HEK293T (cell line): ENCODE measurements around the gene HCFC1R1.
A peak's percentile ranks its signal among the peaks of the same experiment; 100 is the strongest.
"Not testable (repeated sequence)": the region's sequence is repeated elsewhere in the genome, so short reads cannot be mapped to it uniquely, and the experiment has no call there.

Source experiments
- CTCF ChIA-PET: fragments of 350-600 bp; formaldehyde crosslinking; extraction: SDS; loops from one replicate; lab custom pipeline; 2021; ENCODE audit warnings: antibody characterized with exemption, inconsistent platforms; lab: Yijun Ruan, JAX
- POLR2A ChIA-PET: fragments of 350-600 bp; formaldehyde crosslinking; extraction: SDS; loops from one replicate; lab custom pipeline; 2020; ENCODE audit warnings: antibody characterized with exemption, inconsistent platforms; lab: Yijun Ruan, JAX
- DNase-seq: peaks from one replicate; pipeline ENCODE4 v3.0.0; 2012; ENCODE audit warnings: mixed read lengths; ENCODE audit errors: extremely low spot score
- ARNT ChIP-seq: fragments of 450-650 bp; IDR thresholded peaks from 2 replicates; pipeline ENCODE4 v1.6.1; 2017; ENCODE audit warnings: mild to moderate bottlenecking
- BHLHE40 ChIP-seq: fragments of 450-650 bp; IDR thresholded peaks from 2 replicates; pipeline ENCODE4 v1.6.1; 2016; ENCODE audit warnings: mild to moderate bottlenecking, moderate library complexity, borderline replicate concordance
- CTBP1 ChIP-seq: fragments of 450-650 bp; IDR thresholded peaks from 2 replicates; pipeline ENCODE4 v1.6.1; 2016; ENCODE audit warnings: borderline replicate concordance
- ELF4 ChIP-seq: fragments of 450-650 bp; IDR thresholded peaks from 2 replicates; pipeline ENCODE4 v1.6.1; 2017; ENCODE audit warnings: antibody characterized with exemption
- FOXA1 ChIP-seq: fragments of 450-650 bp; IDR thresholded peaks from 2 replicates; pipeline ENCODE4 v1.6.1; 2016; ENCODE audit warnings: mild to moderate bottlenecking
- FOXK2 ChIP-seq: fragments of 450-650 bp; IDR thresholded peaks from 2 replicates; pipeline ENCODE4 v1.6.1; 2016; ENCODE audit warnings: mild to moderate bottlenecking
- FOXM1 ChIP-seq: fragments of 450-650 bp; IDR thresholded peaks from 2 replicates; pipeline ENCODE4 v1.6.1; 2017; ENCODE audit warnings: mild to moderate bottlenecking, borderline replicate concordance
- HDGF ChIP-seq: fragments of 450-650 bp; IDR thresholded peaks from 2 replicates; pipeline ENCODE4 v1.6.1; 2017; ENCODE audit warnings: antibody characterized with exemption, borderline replicate concordance
- L3MBTL2 ChIP-seq: fragments of 450-650 bp; conservative IDR thresholded peaks from 2 replicates; pipeline ENCODE4 v1.6.1; 2016; ENCODE audit warnings: mild to moderate bottlenecking
- LEF1 ChIP-seq: fragments of 450-650 bp; IDR thresholded peaks from 2 replicates; pipeline ENCODE4 v1.6.1; 2017; ENCODE audit warnings: mild to moderate bottlenecking, borderline replicate concordance
- NFRKB ChIP-seq: fragments of 450-650 bp; IDR thresholded peaks from 2 replicates; pipeline ENCODE4 v1.6.1; 2016; ENCODE audit warnings: mild to moderate bottlenecking, moderate library complexity
- SP1 ChIP-seq: fragments of 450-650 bp; IDR thresholded peaks from 2 replicates; pipeline ENCODE4 v1.6.1; 2017
- SUZ12 ChIP-seq: fragments of 450-650 bp; IDR thresholded peaks from 2 replicates; pipeline ENCODE4 v1.6.1; 2016; ENCODE audit warnings: mild to moderate bottlenecking
- TARDBP ChIP-seq: fragments of 450-650 bp; IDR thresholded peaks from 2 replicates; pipeline ENCODE4 v1.6.1; 2016
- ZNF384 ChIP-seq: fragments of 450-650 bp; IDR thresholded peaks from 2 replicates; pipeline ENCODE4 v1.6.1; 2016
- TF ChIP-seq, protein P1 (sequence below): fragments of 450-650 bp; IDR thresholded peaks from 2 replicates; pipeline ENCODE4 v1.6.1; 2016

Gene HCFC1R1, protein sequence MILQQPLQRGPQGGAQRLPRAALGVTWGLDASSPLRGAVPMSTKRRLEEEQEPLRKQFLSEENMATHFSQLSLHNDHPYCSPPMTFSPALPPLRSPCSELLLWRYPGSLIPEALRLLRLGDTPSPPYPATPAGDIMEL

DNA sequence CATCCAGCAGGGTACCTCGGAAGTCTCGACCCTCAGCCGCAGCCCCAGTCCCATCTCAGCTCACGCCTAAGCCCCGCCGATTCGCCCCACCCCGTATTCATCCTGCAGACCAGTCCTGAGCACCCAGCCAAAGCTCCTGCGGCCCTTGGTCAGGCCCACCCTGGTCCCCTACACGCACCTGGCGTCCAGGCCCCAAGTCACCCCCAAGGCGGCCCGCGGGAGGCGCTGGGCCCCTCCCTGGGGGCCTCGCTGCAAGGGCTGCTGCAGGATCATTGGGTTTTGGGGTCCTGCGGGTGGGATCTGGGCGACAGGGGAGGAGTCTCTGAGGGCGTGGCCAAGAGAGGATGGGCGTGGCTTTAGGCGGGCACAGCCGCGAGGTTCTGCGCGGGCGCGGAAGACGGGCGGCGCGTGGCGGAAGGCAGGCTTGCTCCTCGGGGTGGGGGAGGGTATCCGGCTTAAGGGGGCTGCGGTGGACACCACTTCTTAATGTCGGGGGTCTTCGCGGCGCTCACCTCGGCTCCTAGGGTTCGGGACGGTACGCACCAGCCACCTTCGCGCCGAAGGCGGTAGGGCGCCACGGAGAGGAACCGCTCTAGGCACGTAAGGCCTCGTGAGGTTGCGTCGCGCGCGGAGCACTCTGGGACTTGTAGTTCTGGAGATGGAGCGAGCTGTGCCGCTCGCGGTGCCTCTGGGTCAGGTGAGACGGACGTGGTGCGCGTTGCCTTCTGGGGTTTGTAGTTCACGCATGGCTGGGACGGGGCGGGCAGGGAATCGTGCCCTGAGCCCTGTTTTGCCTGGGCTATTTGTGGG lies at the start of gene HCFC1R1, which contains the start of gene THOC6:
HCFC1R1 (minus strand) TSS at position 274 of the 810 bp plus-strand sequence; CDS start at position 273, 1 bp downstream.
THOC6 (plus strand) TSS at position 367 of the 810 bp plus-strand sequence; CDS start at position 659, 292 bp downstream.
- POLR2A ChIA-PET = interaction anchor here (1.0 to 7.2 kb wide), 7 partner anchors 7 to 60 kb away, joined by 3 to 60 read pairs (median 5); partner anchors contain the start of genes CLDN9, KREMEN2 and MMP25
- peak; percentile 85 for DNase-seq
- CTCF ChIA-PET = interaction anchor here (0.5 to 4.5 kb wide), 3 partner anchors 8 to 43 kb away, joined by 3 to 38 read pairs (median 3); no protein-coding TSS in a partner anchor
- no peak for TF ChIP-seq TARDBP
- TF ChIP-seq LEF1 = no peak
- no peak for TF ChIP-seq ARNT
- no peak for TF ChIP-seq FOXM1
- TF ChIP-seq SUZ12 = no peak
- peak; percentile 84 for TF ChIP-seq ELF4
- no peak for TF ChIP-seq NFRKB
- no peak for TF ChIP-seq FOXA1
- TF ChIP-seq ZNF384 = no peak
- TF ChIP-seq, protein P1, sequence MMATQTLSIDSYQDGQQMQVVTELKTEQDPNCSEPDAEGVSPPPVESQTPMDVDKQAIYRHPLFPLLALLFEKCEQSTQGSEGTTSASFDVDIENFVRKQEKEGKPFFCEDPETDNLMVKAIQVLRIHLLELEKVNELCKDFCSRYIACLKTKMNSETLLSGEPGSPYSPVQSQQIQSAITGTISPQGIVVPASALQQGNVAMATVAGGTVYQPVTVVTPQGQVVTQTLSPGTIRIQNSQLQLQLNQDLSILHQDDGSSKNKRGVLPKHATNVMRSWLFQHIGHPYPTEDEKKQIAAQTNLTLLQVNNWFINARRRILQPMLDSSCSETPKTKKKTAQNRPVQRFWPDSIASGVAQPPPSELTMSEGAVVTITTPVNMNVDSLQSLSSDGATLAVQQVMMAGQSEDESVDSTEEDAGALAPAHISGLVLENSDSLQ = no peak; the same call in 1 of the 2 replicates
- TF ChIP-seq L3MBTL2 = peak; percentile 90
- TF ChIP-seq SP1 = no peak
- TF ChIP-seq CTBP1 = no peak
- no peak for TF ChIP-seq FOXK2
- no peak for TF ChIP-seq BHLHE40
- TF ChIP-seq HDGF = no peak

DNA sequence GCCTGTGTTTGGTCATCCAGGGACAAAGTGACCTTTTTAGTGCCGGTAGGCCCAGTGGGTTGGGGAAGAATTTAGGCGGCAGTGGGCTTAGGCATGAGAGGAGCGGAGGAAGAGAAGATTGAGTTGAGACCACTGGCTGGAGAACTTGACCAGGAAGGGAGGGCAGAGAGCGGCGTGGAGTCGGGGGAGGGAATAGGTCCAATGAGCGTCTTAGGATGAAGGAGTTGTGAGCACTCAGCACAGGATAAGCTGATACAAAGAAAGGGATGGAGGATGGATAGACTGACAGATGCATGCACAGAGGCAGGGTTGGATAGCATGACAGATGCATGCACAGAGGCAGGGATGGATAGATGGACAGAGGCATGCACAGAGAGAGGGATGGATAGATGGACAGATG lies 49.7 kb upstream of the HCFC1R1 start:
- ChIA-PET CTCF (no interaction called here), POLR2A (no interaction called here)
- no peak for DNase-seq
- TF ChIP-seq NFRKB = no peak
- TF ChIP-seq CTBP1 = no peak
- TF ChIP-seq HDGF = no peak
- no peak for TF ChIP-seq TARDBP
- no peak for TF ChIP-seq SP1
- TF ChIP-seq, protein P1 = no peak
- TF ChIP-seq FOXM1 = no peak
- no peak for TF ChIP-seq FOXA1

DNA sequence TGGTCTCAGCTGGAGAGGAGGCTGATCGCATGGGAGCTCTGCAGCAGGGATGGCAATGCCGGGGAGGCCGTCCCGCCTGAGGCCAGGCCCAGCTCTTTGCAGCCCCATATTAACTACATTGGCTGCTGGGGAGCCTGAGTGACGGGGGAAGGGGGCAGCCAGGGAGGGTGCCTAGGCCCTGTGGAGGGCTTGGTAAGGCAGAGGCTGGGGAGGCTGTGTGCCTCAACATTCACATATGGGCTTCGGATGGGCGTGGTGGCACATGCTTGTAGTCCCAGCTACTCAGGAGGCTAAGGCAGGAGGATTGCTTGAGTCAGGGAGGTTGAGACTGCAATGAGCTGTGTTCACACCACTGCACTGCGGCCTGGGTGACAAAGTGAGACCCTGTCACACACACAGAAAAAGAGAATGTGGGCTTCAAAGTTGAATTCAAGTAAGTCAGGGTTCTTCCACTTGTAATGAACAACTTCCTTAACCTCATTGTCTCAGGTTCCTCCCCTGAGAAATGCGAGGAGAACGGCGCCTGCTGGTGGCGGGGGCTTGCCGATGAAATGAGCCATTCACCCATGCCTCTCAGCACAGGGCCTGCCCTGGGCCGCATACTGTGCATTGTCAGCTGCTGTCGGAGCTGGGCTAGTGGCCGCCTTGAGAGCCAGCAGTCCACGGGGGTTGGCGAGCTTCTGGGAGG lies 49.0 kb upstream of the HCFC1R1 start:
- DNase-seq, POLR2A ChIA-PET, CTCF ChIA-PET: not testable (repeated sequence)

DNA sequence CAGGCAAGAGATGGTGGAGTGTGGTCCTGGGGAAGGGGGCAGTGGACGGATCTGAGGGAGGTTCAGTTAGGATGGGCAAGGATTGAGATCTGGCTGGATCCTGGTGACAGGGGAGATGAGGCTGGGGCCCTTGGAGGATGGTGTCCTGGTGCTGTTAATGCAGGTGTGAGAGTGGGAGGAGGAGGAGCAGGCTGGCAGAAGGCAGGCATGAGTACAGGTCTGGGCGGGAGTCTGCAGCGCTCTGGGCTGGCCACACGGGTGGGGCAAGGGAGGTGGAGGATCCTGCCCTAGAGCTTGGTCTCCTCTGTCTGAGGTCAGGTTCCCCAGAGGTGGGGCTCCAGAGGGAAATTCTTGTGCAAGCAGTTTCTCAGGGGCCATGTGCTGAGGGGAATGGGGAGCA lies 48.4 kb upstream of the HCFC1R1 start:
- POLR2A ChIA-PET, DNase-seq, CTCF ChIA-PET: not testable (repeated sequence)

DNA sequence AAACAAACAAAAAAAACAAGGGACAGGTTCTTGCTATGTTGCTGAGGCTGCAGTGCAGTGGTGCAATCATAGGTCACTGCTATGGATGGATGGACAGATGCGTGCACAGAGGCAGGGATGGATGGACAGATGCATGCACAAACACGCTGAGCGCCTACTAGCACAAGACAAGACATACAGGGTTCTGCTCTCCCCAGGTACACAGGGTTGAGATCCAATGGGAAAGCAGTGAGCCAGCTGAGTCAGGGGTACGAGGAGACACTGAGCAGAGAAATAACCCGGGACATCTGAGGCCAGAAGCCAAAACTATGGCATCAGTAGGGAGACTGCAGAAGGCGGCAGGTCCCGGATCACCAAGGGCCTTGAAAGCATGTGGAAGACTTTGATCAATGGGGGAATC lies 47.9 kb upstream of the HCFC1R1 start:
- POLR2A ChIA-PET = interaction anchor here (1.5 kb wide), 1 partner anchor 63 kb away, joined by 3 read pairs; the partner anchor contains the start of gene ZNF213
- CTCF ChIA-PET = no interaction called here
- no peak for DNase-seq
- TF ChIP-seq CTBP1 (no peak), ZNF384 (no peak), NFRKB (no peak), ELF4 (no peak), HDGF (no peak), SP1 (no peak), FOXA1 (no peak), SUZ12 (no peak), ARNT (no peak), L3MBTL2 (no peak), FOXK2 (no peak), TARDBP (no peak), BHLHE40 (no peak), FOXM1 (no peak), LEF1 (no peak)
- TF ChIP-seq, protein P1 = no peak

DNA sequence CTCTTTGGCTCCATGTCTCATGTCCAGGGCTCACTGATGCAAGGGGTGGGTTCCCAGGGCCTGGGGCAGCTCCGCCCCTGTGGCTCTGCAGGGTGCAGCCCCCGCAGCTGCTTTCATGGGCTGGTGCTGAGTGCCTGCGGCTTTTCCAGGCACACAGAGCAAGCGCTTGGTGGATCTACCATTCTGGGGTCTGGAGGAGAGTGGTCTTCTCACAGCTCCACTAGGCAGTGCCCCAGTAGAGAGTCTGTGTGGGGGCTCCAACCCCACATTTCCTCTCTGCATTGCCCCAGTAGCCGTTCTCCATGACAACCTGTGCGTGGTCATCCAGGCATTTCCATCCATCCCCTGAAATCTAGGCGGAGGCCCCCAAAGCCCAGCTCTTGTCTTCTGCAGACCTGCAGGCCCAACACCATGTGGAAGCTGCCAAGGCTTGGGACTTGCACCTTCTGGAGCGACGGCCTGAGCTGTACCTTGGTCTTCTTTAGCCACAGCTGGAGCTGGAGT lies 46.9 kb upstream of the HCFC1R1 start:
- TF ChIP-seq FOXK2 (no peak), TARDBP (no peak), CTBP1 (no peak), NFRKB (no peak), FOXA1 (no peak), LEF1 (no peak), ARNT (no peak), SUZ12 (no peak), BHLHE40 (no peak), ZNF384 (no peak), L3MBTL2 (no peak), ELF4 (no peak), SP1 (no peak), HDGF (no peak)
- TF ChIP-seq, protein P1 = no peak
- POLR2A ChIA-PET = interaction anchor here (1.5 kb wide), 1 partner anchor 64 kb away, joined by 3 read pairs; the partner anchor contains the start of gene ZNF213
- no peak for DNase-seq
- CTCF ChIA-PET = no interaction called here

DNA sequence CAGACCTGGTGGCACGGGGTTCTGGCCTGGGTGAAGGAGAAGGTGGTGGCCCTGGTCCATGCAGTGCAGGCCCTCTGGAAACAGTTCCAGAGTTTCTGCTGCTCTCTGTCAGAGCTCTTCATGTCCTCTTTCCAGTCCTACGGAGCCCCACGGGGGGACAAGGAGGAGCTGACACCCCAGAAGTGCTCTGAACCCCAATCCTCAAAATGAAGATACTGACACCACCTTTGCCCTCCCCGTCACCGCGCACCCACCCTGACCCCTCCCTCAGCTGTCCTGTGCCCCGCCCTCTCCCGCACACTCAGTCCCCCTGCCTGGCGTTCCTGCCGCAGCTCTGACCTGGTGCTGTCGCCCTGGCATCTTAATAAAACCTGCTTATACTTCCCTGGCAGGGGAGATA lies 45.4 kb upstream of the HCFC1R1 start:
- POLR2A ChIA-PET, DNase-seq: not testable (repeated sequence)
- CTCF ChIA-PET = interaction anchor here (0.6 kb wide), 1 partner anchor 126 kb away, joined by 3 read pairs; no protein-coding TSS in a partner anchor
